Stimulated activated naive CD8-positive, alpha-beta T cell treated with anti-CD3 and anti-CD28 coated beads, Interleukin-15, amount 100 ng/mL, for 72 hours (primary cell): ENCODE measurements around the gene RFX4.

Experiments
- ATAC-seq: fragments of 150-1000 bp; cut with Tn5 transposase; 2 replicates; pipeline ENCODE4 v1.10.0; 2021; ENCODE audit warnings: mild to moderate bottlenecking, moderate library complexity
- DNase-seq, 2 donors: peaks; one replicate each; pipeline ENCODE4 v3.0.0; 2021 to 2022
- H3K27ac Mint-ChIP-seq, 2 donors: one replicate each; pipeline ENCODE4 v1.8.0; 2022; ENCODE audit warnings: mild to moderate bottlenecking in 2 of 2, mixed read lengths in 2 of 2, moderate library complexity in 2 of 2
- H3K27me3 Mint-ChIP-seq: one replicate; pipeline ENCODE4 v1.8.0; 2022; ENCODE audit warnings: mixed read lengths
- H3K4me1 Mint-ChIP-seq: one replicate; pipeline ENCODE4 v1.8.0; 2022; ENCODE audit warnings: mild to moderate bottlenecking, mixed read lengths
- H3K4me3 Mint-ChIP-seq, 2 donors: one replicate each; pipeline ENCODE4 v1.8.0; 2022; ENCODE audit warnings: mild to moderate bottlenecking in 2 of 2, mixed read lengths in 2 of 2, moderate library complexity in 1 of 2
- H3K9me3 Mint-ChIP-seq, 2 donors: one replicate each; pipeline ENCODE4 v1.8.0; 2022; ENCODE audit warnings: mixed read lengths in 2 of 2

Gene RFX4

GRCh38 chr12:106801167-106801708 lies 218.4 kb downstream of the RFX4 start:
- DNase-seq (no peak), ATAC-seq (no peak)
- no peak overlapping the region for H3K4me3 Mint-ChIP-seq
- H3K27ac Mint-ChIP-seq, result no peak overlapping the region
- H3K9me3 Mint-ChIP-seq, result no peaks in the 10 kb centered on the region
- H3K27me3 Mint-ChIP-seq, result no peaks in the 10 kb centered on the region
- peaks cover 6% of the 10 kb centered on the region for H3K4me1 Mint-ChIP-seq

GRCh38 chr12:106801830-106802533 lies 219.2 kb downstream of the RFX4 start:
- H3K27ac Mint-ChIP-seq, result no peak overlapping the region
- ATAC-seq, result no peak
- H3K27me3 Mint-ChIP-seq, result no peaks in the 10 kb centered on the region
- peaks cover 6% of the 10 kb centered on the region for H3K4me1 Mint-ChIP-seq
- no peaks in the 10 kb centered on the region for H3K9me3 Mint-ChIP-seq
- DNase-seq, result no peak
- no peak overlapping the region for H3K4me3 Mint-ChIP-seq

GRCh38 chr12:106804668-106805067 lies 221.9 kb downstream of the RFX4 start:
- DNase-seq, result no peak
- Mint-ChIP-seq H3K4me3 (no peak overlapping the region), H3K9me3 (no peaks in the 10 kb centered on the region), H3K4me1 (peaks cover 6% of the 10 kb centered on the region), H3K27ac (peak overlapping the region in 1 of 2 donors; percentile 10), H3K27me3 (no peaks in the 10 kb centered on the region)
- ATAC-seq, result no peak
